Naive thymus-derived CD4-positive, alpha-beta T cell (primary cell): ENCODE measurements around the gene PRPF8. TPM values are rescaled to one million over a fixed set of nuclear protein-coding genes. Genes with fewer than 3 reads are reported as not detected.

Source experiments
- ATAC-seq: fragments of 150-1000 bp; cut with Tn5 transposase; 2 replicates; pipeline ENCODE4 v1.10.0; 2021; ENCODE audit warnings: mild to moderate bottlenecking, moderate library complexity
- CTCF ChIA-PET: fragments of 350-600 bp; sonication (Branson Sonifier 250); formaldehyde crosslinking; loops from one replicate; lab custom pipeline; 2021; ENCODE audit warnings: antibody characterized with exemption; lab: Charles Lee
- POLR2A ChIA-PET: fragments of 350-600 bp; sonication (Branson Sonifier 250); formaldehyde crosslinking; loops from one replicate; lab custom pipeline; 2021; ENCODE audit warnings: antibody characterized with exemption, inconsistent platforms; lab: Charles Lee
- DNase-seq, 9 donors: peaks; one replicate each; pipeline versions ENCODE4 v3.0.0 to v3.0.0-alpha.2; 2020 to 2022; ENCODE audit warnings: mixed read lengths in 1 of 9
- H3K27ac ChIP-seq: one replicate; pipeline ENCODE4 v1.7.0; 2013; ENCODE audit warnings: mild to moderate bottlenecking, low read depth, low read length, moderate library complexity
- H3K27me3 ChIP-seq, 2 donors: one replicate each; pipeline ENCODE4 v1.7.0; 2013; ENCODE audit warnings: low read length in 2 of 2, mild to moderate bottlenecking in 2 of 2, moderate library complexity in 2 of 2; ENCODE audit not compliant: control insufficient read depth in 2 of 2, insufficient read depth in 2 of 2
- H3K36me3 ChIP-seq, 3 experiments: 1 replicate in 2 of 3; 2 replicates in 1 of 3; pipeline ENCODE4 v1.7.0; 2013; ENCODE audit warnings: low read length in 3 of 3, mild to moderate bottlenecking in 3 of 3, moderate library complexity in 1 of 3; ENCODE audit not compliant: insufficient read depth in 3 of 3, control insufficient read depth in 2 of 3
- H3K4me1 ChIP-seq, 2 donors: one replicate each; pipeline ENCODE4 v1.7.0; 2013; ENCODE audit warnings: low read length in 2 of 2, mild to moderate bottlenecking in 2 of 2, moderate library complexity in 1 of 2; ENCODE audit not compliant: control insufficient read depth in 2 of 2, insufficient read depth in 2 of 2
- H3K4me3 ChIP-seq: 2 replicates; pipeline ENCODE4 v1.7.0; 2013; ENCODE audit warnings: mild to moderate bottlenecking, low read length
- H3K9me3 ChIP-seq, 3 experiments: 1 replicate in 2 of 3; 2 replicates in 1 of 3; pipeline ENCODE4 v1.7.0; 2013; ENCODE audit warnings: low read length in 3 of 3; ENCODE audit not compliant: control insufficient read depth in 2 of 3
- H3K27ac Mint-ChIP-seq, 9 donors: one replicate each; pipeline ENCODE4 v1.8.0; 2020 to 2022; ENCODE audit warnings: mixed read lengths in 9 of 9, mild to moderate bottlenecking in 8 of 9, moderate library complexity in 5 of 9, inconsistent platforms in 2 of 9
- H3K27me3 Mint-ChIP-seq, 5 donors: one replicate each; pipeline ENCODE4 v1.8.0; 2021 to 2022; ENCODE audit warnings: mixed read lengths in 5 of 5, mild to moderate bottlenecking in 1 of 5
- H3K36me3 Mint-ChIP-seq, 5 donors: one replicate each; pipeline ENCODE4 v1.8.0; 2020 to 2022; ENCODE audit warnings: mixed read lengths in 5 of 5, mild to moderate bottlenecking in 3 of 5, inconsistent platforms in 1 of 5
- H3K4me1 Mint-ChIP-seq, 7 donors: one replicate each; pipeline ENCODE4 v1.8.0; 2020 to 2022; ENCODE audit warnings: mixed read lengths in 7 of 7, mild to moderate bottlenecking in 3 of 7, inconsistent platforms in 1 of 7
- H3K4me3 Mint-ChIP-seq, 10 donors: one replicate each; pipeline ENCODE4 v1.8.0; 2020 to 2022; ENCODE audit warnings: mild to moderate bottlenecking in 10 of 10, mixed read lengths in 10 of 10, moderate library complexity in 6 of 10, inconsistent platforms in 2 of 10
- H3K9me3 Mint-ChIP-seq, 11 donors: one replicate each; pipeline ENCODE4 v1.8.0; 2020 to 2022; ENCODE audit warnings: mixed read lengths in 11 of 11, mild to moderate bottlenecking in 4 of 11, inconsistent platforms in 1 of 11, moderate library complexity in 1 of 11
- intact Hi-C, 2 donors: fragments of 100-400 bp; cut with micrococcal nuclease; formaldehyde crosslinking; loops; one replicate each; pipeline ENCODE4 v1.15.1; 2023
- polyA plus RNA-seq, 2 donors: library from polyadenylated mRNA; unstranded; fragments of 300-500 nt; fragmentation: Illumina TruSeq; gene quantifications; one replicate each; pipeline ENCODE4 v1.2.3, GENCODE V29; 2021
- total RNA-seq, 6 experiments: library from RNA in 5 of 6; stranded (reverse) in 5 of 6; gene quantifications; 1 replicate in 5 of 6; 2 replicates in 1 of 6; pipeline ENCODE4 v1.2.3 and lab custom pipeline; 2021 to 2026

PRPF8 gene
- 100 to 1,000 TPM; 388 to 554 (median 460) TPM for total RNA-seq
- polyA plus RNA-seq: 100 to 1,000 TPM; 167 to 272 TPM
- 549 reads per million, percentile 98 among the genes with 10 or more reads in this experiment for total RNA-seq (lab: John Stamatoyannopoulos, UW)

DNA sequence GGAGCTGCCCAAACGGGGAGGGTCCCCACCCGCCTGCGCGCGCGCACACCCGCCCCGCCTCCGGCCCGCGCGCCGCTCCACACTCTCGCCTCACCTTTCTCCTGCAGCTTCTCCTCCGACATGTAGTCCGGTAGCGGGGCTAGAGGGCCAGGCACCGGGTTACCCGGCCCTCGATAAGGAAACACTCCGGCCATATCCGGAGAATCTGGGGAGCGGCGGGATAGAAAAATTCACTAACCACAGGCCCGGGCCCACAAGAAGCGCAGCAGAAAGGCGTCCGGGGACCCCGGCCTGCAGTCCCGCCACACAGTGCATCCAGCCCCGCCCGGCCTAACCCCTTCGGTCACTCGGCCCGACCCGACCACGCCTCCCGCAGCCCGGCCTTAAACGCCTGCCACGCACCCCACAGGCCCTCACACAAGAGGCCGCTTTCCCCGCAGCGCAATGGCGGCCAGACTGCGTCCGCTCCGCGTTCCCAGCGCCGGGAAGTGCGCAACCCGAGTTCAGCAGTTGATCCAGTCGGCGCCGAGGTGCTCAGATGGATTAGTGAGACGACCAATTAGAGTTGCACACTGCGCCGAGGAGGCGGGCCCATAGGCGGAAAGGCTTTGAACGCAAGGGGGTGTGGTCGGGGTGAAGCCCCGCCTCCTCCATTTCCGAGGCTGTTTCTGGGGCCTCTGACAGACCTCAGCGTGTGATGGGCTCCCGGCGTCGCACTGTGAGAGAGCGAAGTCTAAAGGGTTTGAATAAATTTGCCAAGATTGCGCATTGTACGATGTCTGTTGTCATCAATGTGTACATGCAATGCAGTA lies at the start of gene PRPF8:
Gene PRPF8, minus strand, starts transcription at position 490 of the 812 bp plus-strand sequence. Its CDS starts 296 bp downstream, at position 194.
- H3K27ac ChIP-seq: peak within 1 kb of the TSS; percentile 100
- H3K4me1 ChIP-seq: peaks cover 10 to 24% of the 10 kb centered on the region in 2 donors
- H3K4me3 ChIP-seq: peak within 1 kb of the TSS; percentile 96
- POLR2A ChIA-PET: interaction anchor here (0.5 to 2.6 kb wide), 22 partner anchors 11 to 581 kb away, joined by 3 to 32 read pairs (median 4); partner anchors contain the start of genes RILP, RPA1 and SMYD4
- peaks cover 32 to 59% (median 48%) of the 10 kb centered on the region in 7 donors for H3K4me1 Mint-ChIP-seq
- DNase-seq (peak; percentile 89 to 99 (median 99)), ATAC-seq (peak; percentile 99)
- H3K4me3 Mint-ChIP-seq: peak within 1 kb of the TSS; percentile 89 to 100 (median 97)
- H3K27me3 Mint-ChIP-seq: no peaks in the 10 kb centered on the region
- peaks cover 13 to 41% (median 34%) of the 10 kb centered on the region in 5 donors for H3K36me3 Mint-ChIP-seq
- no peaks in the 10 kb centered on the region for H3K9me3 Mint-ChIP-seq
- H3K36me3 ChIP-seq: peaks cover 29 to 45% (median 32%) of the 10 kb centered on the region in 3 experiments
- H3K27me3 ChIP-seq: no peaks in the 10 kb centered on the region
- H3K9me3 ChIP-seq: no peaks in the 10 kb centered on the region
- H3K27ac Mint-ChIP-seq: peak within 1 kb of the TSS; percentile 95 to 100 (median 98)
- intact Hi-C loops: loop anchor here (1.0 to 5.0 kb wide), 10 partner anchors 16 to 619 kb away; partner anchors contain the start of genes CRK (in 2 of the 2), RILP (in 2 of the 2), INPP5K (in 1 of the 2) and PITPNA (in 1 of the 2)
- CTCF ChIA-PET: interaction anchor here (0.6 to 1.9 kb wide), 6 partner anchors 15 to 181 kb away, joined by 3 to 7 read pairs (median 4); no protein-coding TSS in a partner anchor

DNA sequence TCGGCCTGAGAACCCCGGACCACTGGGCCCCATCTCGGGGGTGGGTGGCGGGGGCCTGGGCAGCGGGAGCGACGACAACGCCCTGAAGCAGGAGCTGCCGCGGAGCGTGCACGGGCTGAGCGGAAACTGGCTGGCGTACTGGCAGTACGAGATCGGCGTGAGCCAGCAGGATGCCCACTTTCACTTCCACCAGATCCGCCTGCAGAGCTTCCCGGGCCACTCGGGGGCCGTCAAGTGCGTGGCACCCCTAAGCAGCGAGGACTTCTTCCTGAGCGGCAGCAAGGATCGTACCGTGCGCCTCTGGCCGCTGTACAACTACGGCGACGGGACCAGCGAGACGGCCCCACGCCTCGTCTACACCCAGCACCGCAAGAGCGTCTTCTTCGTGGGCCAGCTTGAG lies 49.1 kb upstream of the PRPF8 start:
- Histone ChIP-seq H3K27me3 (no peaks in the 10 kb centered on the region), H3K36me3 (peaks cover 0 to 65% (median 0%) of the 10 kb centered on the region in 3 experiments), H3K9me3 (no peaks in the 10 kb centered on the region), H3K4me3 (no peak overlapping the region), H3K27ac (no peak overlapping the region), H3K4me1 (no peaks in the 10 kb centered on the region)
- ATAC-seq: no peak
- H3K27me3 Mint-ChIP-seq: no peaks in the 10 kb centered on the region
- peak in 1 of 9 donors; percentile 7 for DNase-seq
- CTCF ChIA-PET: no interaction called here
- no peak overlapping the region for H3K4me3 Mint-ChIP-seq
- H3K4me1 Mint-ChIP-seq: peaks cover 7 to 29% (median 10%) of the 10 kb centered on the region in 7 donors
- POLR2A ChIA-PET: no interaction called here
- intact Hi-C loops: no loop called here
- no peak overlapping the region for H3K27ac Mint-ChIP-seq
- peaks cover 4 to 21% (median 8%) of the 10 kb centered on the region in 5 donors for H3K36me3 Mint-ChIP-seq
- H3K9me3 Mint-ChIP-seq: peaks cover 0 to 1% (median 0%) of the 10 kb centered on the region in 11 donors

DNA sequence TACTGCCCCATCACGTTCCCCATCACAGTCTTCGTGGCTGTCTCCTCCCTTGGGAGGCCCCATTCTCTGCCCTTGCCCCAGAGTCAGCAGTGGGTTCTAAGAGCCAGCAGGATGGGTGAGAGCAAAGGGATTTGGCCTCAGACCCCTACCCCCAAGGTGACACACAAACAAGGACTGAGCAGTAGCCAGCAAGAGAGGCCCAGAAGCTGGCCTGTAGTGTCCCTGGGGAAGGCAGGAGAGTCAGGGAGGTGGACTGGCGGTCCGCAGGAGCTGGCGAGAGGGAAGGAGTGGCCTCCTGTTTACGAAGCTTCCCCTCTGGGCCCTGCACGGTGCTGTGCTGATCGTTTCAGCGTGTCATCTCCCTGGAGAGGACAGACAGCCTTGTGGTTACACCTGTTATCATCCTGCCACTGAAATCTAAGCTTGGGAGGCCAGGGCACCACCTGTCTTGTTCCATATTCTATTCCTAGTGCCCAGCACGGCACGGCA lies 48.2 kb upstream of the PRPF8 start:
- H3K27ac ChIP-seq: no peak overlapping the region
- no peaks in the 10 kb centered on the region for H3K9me3 ChIP-seq
- H3K27me3 ChIP-seq: no peaks in the 10 kb centered on the region
- H3K27ac Mint-ChIP-seq: peak overlapping the region in 1 of 9 donors; percentile 33
- CTCF ChIA-PET: no interaction called here
- H3K27me3 Mint-ChIP-seq: no peaks in the 10 kb centered on the region
- peaks cover 7 to 37% (median 16%) of the 10 kb centered on the region in 7 donors for H3K4me1 Mint-ChIP-seq
- POLR2A ChIA-PET: no interaction called here
- intact Hi-C loops: no loop called here
- H3K36me3 Mint-ChIP-seq: peaks cover 4 to 20% (median 8%) of the 10 kb centered on the region in 5 donors
- ATAC-seq: no peak
- no peaks in the 10 kb centered on the region for H3K9me3 Mint-ChIP-seq
- H3K36me3 ChIP-seq: peaks cover 0 to 70% (median 0%) of the 10 kb centered on the region in 3 experiments
- no peaks in the 10 kb centered on the region for H3K4me1 ChIP-seq
- no peak for DNase-seq
- no peak overlapping the region for H3K4me3 Mint-ChIP-seq
- H3K4me3 ChIP-seq: no peak overlapping the region

DNA sequence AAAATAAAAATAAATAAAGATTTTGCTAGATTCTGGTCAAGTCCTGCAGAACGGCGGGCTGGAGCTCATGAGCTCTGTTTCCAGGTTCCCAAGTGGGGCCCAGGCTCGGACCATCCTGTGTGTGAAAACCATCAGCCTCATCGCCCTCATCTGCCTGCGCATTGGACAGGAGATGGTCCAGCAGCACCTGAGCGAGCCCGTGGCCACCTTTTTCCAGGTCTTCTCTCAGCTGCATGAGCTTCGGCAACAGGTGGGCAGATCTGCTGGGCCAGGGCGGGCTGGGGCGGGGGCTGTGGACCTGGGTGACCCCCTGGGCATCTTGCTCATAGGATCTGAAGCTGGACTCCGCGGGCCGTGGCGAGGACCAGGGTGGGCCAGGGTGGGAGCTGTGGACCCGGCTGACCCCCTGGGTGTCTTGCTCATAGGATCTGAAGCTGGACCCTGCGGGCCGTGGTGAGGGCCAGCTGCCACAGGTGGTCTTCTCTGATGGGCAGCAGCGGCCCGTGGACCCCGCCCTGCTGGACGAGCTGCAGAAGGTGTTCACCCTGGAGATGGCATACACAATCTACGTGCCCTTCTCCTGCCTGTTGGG lies 47.7 kb upstream of the PRPF8 start:
- Mint-ChIP-seq H3K27me3 (no peaks in the 10 kb centered on the region), H3K27ac (no peak overlapping the region), H3K4me3 (no peak overlapping the region), H3K36me3 (peaks cover 4 to 16% (median 8%) of the 10 kb centered on the region in 5 donors), H3K9me3 (no peaks in the 10 kb centered on the region), H3K4me1 (peaks cover 7 to 36% (median 18%) of the 10 kb centered on the region in 7 donors)
- ATAC-seq: no peak
- DNase-seq: peak in 1 of 9 donors; percentile 4
- intact Hi-C loops: no loop called here
- Histone ChIP-seq H3K9me3 (no peaks in the 10 kb centered on the region), H3K27ac (no peak overlapping the region), H3K27me3 (no peaks in the 10 kb centered on the region), H3K4me1 (no peaks in the 10 kb centered on the region), H3K4me3 (no peak overlapping the region), H3K36me3 (peaks cover 0 to 70% (median 0%) of the 10 kb centered on the region in 3 experiments)
- ChIA-PET CTCF (no interaction called here), POLR2A (interaction anchor here (0.6 kb wide), 1 partner anchor 71 kb away, joined by 3 read pairs; no protein-coding TSS in a partner anchor)

DNA sequence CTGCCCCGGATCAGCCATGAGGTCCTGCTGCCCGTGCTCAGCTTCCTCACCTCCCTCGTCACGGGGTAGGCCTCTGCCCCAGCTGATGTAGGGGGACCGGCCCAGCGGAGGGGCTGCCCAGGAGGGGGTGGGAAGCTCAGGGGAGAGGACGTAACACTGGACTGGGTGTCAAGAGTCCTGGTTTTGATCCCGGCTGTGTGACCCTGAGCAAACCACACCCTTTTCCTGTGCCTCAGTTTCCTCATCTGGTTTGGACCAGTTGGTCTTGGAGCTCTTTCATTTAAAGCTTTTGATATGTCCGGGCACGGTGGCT lies 46.5 kb upstream of the PRPF8 start:
- DNase-seq (peak in 1 of 9 donors; percentile 1), ATAC-seq (no peak)
- H3K27ac ChIP-seq: no peak overlapping the region
- H3K9me3 ChIP-seq: no peaks in the 10 kb centered on the region
- no peak overlapping the region for H3K4me3 ChIP-seq
- H3K36me3 ChIP-seq: peaks cover 0 to 70% (median 0%) of the 10 kb centered on the region in 3 experiments
- H3K9me3 Mint-ChIP-seq: no peaks in the 10 kb centered on the region
- H3K36me3 Mint-ChIP-seq: peaks cover 0 to 10% (median 6%) of the 10 kb centered on the region in 5 donors
- ChIA-PET CTCF (no interaction called here), POLR2A (no interaction called here)
- H3K4me1 ChIP-seq: peaks cover 0 to 4% of the 10 kb centered on the region in 2 donors
- H3K27me3 Mint-ChIP-seq: no peaks in the 10 kb centered on the region
- H3K4me3 Mint-ChIP-seq: no peak overlapping the region
- intact Hi-C loops: no loop called here
- peak overlapping the region in 1 of 9 donors; percentile 12 for H3K27ac Mint-ChIP-seq
- peaks cover 7 to 29% (median 20%) of the 10 kb centered on the region in 7 donors for H3K4me1 Mint-ChIP-seq
- H3K27me3 ChIP-seq: no peaks in the 10 kb centered on the region
